HG02642 (cell line): ENCODE results near the gene CABCOCO1.
"Not testable (repeated sequence)": the region's sequence is repeated elsewhere in the genome, so short reads cannot be mapped to it uniquely, and the experiment has no call there.

Experiments used
- ATAC-seq: cut with Tn5 transposase; IDR thresholded peaks from one replicate; pipeline ENCODE4 v1.9.1; 2021; ENCODE audit warnings: mild to moderate bottlenecking; ENCODE audit not compliant: unreplicated experiment, poor library complexity

The CABCOCO1 gene

DNA sequence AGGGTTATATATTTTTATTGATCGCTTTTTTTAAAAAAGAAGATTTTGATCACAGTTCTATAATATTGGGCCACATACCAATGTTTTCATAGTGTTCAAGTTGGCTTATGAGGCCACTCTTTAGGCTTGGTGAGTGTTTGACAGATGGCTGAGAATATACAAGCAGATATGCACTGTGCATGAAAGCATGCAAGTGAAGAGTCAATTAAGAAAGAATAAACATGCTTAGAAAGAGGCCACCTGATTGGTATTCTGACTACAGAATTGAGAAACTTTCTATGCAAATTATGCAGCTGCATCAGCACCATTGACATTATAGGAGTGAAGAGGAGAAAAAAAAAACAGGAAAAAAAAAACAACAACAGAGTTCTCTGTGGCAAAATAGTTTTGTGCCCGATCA, 39.9 kb downstream of the CABCOCO1 start:
- ATAC-seq, result no peak

- ATAC-seq, result no peak
These were observed 42.4 kb downstream of the CABCOCO1 start for GRCh38 chr10:61705022-61705613.

GRCh38 chr10:61708846-61709245, 46.1 kb downstream of the CABCOCO1 start:
- ATAC-seq, result no peak

DNA sequence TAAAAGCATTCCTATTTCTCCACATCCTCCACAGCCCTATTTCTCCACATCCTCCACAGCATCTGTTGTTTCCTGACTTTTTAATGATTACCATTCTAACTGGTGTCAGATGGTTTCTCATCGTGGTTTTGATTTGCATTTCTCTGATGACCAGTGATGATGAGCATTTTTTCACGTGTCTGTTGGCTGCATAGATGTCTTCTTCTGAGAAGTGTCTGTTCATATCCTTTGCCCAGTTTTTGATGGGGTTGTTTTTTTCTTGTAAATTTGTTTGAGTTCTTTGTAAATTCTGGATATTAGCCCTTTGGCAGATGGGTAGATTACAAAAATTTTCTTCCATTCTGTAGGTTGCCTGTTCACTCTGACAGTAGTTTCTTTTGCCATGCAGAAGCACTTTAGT, 49.4 kb downstream of the CABCOCO1 start:
- ATAC-seq, result not testable (repeated sequence)

DNA sequence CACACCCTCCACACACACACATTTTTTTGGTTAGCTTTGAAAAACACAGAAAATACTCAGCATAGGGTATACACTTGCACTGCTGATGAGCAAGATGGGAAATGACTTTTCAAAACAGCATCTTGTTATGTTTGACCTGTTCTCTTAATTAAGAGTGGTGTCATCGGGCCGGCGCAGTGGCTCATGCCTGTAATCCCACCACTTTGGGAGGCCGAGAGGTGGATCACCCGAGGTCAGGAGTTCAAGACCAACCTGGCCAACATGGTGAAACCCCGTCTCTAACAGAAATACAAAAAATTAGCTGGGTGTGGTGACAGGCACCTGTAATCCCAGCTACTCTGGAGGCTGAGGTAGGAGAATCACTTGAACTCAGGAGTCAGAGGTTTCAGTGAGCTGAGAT, 56.7 kb downstream of the CABCOCO1 start:
- ATAC-seq, result not testable (repeated sequence)

GRCh38 chr10:61719906-61720305, 57.2 kb downstream of the CABCOCO1 start:
- ATAC-seq, result no peak

GRCh38 chr10:61721431-61721830, 58.7 kb downstream of the CABCOCO1 start:
- no peak for ATAC-seq

GRCh38 chr10:61725221-61725620, 62.5 kb downstream of the CABCOCO1 start:
- not testable (repeated sequence) for ATAC-seq

GRCh38 chr10:61729596-61729995, 66.9 kb downstream of the CABCOCO1 start:
- ATAC-seq, result no peak

- ATAC-seq, result no peak
These were observed 67.9 kb downstream of the CABCOCO1 start for GRCh38 chr10:61730671-61731070.

DNA sequence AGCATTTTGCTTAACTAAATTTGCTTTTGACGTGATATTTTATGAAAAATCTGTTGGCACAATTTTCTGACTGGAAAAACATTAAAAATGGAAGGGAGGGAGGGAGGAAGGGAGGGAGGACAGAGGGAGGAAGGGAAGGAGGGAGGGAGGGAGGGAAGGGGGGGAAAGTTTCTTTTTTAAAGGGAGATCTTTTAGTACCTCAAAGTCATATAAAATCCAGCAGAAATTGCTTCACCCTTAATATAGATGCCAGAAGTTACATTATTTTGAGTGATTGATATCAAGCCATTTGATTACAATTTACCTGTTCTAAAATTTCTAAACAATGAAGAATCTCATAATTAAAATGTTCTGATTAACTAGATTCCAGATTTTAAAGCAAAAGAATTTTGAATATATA, 68.9 kb downstream of the CABCOCO1 start:
- ATAC-seq, result no peak

DNA sequence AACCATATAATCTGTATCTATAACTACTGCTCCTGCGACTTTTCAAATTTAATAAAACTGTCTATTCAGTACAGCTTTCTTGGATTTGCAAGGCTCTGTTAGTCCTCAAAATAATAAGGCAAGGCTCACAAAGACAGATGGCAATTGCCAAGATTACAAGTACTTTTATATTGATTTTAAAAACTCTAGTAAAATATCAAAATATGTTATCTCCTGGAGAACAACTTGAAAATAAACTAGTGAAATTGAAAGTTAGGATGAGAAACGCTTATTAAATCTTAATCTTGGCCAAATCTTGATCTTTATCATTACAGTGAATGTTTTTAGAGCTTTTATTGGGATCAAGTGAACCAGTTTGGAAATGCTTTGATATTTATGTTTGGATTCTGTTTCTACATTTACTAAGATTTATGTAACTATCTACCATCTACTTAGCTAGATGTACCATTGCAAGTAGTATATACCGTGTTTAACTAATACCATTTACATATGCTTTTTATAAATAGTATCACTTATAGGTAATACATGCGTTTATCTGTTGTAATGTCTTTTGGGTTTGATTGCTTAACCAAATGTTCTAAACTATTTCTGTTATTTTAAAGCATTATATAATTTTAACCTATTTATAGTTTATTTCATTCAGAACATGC, 70.0 kb downstream of the CABCOCO1 start:
- ATAC-seq, result no peak

- no peak for ATAC-seq
These were observed 70.7 kb downstream of the CABCOCO1 start for GRCh38 chr10:61733358-61733940.

- no peak for ATAC-seq
These were observed 73.2 kb downstream of the CABCOCO1 start for GRCh38 chr10:61735882-61736281.

DNA sequence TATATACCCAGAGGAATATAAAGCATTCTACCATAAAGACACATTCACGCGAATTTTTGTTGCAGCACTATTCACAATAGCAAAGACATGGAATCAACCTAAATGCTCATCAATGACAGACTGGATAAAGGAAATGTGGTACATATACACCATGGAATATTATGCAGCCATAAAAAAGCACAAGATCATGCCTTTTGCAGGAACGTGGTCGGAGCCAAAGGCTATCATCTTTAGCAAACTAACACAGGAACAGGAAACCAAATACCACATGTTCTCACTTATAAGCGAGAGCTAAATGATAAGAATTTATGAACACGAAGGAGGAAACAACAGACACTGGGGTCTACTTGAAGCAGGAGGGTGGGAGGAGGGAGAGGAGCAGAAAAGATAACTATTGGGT, 74.7 kb downstream of the CABCOCO1 start:
- ATAC-seq, result not testable (repeated sequence)

DNA sequence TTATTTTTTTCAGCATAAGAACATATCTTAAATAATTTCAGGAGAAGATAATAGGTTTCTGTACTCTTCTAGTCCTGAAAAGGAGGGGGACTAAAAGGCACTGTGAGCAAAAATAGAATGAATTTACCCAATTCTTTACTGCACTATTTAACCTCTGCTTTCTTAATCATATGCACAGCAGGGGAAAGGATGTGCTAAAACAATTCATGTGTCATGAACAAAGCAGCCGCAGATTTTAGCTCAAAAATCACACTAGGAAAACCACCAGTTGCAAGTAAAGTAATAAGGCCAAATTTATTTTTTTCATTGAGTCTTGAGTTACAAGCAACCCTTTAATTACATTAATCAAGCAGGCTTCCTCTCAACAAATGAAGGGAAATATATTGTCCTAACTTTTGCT, 80.1 kb downstream of the CABCOCO1 start:
- no peak for ATAC-seq

DNA sequence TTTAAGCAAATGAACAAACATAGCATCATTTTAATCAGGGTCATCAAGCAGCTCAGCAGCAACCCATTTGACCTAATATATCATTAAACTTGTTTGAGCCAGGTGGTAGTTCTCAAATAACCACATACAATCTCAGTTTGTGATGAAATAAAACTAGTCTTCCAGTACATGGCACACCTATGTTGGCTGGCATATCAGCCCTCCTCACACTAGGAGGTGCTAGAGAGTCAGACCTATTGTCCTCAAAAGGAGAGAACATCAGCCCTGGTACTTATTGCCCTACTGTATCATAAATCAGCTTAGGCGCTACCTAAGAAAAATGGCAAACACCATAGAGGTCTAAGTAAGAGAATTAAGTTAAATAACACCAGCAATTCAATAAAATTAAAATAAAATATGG, 81.7 kb downstream of the CABCOCO1 start:
- no peak for ATAC-seq

DNA sequence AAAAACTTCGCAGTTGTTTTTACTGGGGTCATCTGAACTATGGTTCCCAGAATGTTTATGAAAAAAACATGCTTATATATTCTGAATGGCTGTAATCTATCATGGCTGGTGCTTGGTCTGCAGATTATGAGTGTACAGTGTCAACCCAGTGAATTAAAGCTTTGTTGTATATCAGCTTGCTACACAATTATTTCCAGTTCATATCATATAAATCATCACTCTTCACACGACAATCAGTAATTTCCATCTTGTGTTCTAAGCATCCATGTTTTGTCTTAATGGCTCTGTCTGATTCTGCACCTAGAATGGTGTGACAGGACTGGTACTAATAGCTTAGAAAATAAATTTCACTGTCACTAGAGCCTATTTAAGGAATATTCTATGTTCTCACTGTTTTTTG, 83.6 kb downstream of the CABCOCO1 start:
- no peak for ATAC-seq

GRCh38 chr10:61747307-61747706, 84.6 kb downstream of the CABCOCO1 start:
- ATAC-seq, result no peak

DNA sequence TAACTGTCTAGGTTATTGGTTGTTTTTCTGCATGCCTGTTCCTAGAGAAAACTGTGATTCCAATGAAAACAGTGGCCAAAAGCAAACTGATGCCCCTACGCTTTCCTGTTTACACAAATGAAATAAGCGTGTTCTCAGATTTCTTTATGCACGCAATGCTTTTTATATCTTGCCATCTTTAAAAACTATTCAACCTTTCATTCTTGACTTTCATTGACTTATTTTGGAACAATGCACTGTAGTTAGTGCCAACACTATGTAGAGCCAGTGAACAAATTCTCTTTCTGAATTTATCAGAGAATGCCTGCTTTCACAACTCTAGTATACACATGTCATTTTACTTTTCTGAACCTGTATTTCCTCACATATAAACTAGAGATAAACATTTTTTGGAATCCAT, 86.6 kb downstream of the CABCOCO1 start:
- no peak for ATAC-seq

DNA sequence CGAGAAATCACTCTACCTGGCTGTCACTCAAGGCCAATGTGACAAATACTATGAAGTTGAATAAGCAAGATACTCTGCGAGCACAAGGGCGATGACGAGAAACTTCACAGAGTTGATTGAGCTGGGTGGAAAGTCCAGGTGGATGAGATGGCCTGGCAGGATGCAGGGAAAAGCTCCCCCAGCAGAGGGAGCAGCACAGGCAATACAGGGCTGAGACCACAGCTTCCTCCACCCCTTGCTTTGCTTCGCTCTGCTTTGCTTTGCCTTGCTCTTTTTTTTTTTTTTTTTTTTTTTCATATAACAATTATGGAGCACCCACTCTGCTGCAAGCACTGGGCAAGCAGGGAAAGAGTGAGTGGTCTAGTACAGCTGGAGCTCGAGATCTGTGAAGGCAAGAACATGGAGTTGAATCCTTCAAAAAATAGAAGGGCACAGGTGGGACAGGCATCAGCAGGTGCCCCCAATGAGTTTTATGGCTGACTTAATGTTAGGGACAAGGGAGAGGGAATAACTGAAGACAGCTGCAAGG, 88.3 kb downstream of the CABCOCO1 start:
- peak; percentile 93 for ATAC-seq

DNA sequence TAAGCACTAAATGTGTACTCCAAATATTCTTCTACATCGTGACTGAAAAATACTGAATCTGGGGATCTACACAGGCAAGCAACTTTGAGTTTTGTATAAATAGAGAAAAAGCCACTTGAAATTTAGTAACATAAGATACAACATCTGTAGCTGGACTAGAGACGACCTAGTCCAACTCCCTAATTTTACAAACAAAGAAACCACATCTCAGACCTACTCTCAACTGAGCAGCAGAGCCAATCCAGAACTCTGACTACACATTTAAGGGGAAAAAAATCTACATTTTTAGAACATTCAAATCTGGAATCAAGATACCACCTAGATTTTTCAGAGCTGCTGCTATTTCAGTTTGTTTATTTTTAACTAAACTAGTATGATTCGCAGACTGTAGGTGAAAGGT, 88.9 kb downstream of the CABCOCO1 start:
- peak; percentile 4 for ATAC-seq
